HL-60 (cell line): ENCODE measurements around the gene ZNF319.

Experiments used
- CTCF ChIP-seq: IDR thresholded peaks from one replicate; pipeline ENCODE4 v1.5.1; 2011; ENCODE audit warnings: low read length, control low read depth, inconsistent platforms; ENCODE audit not compliant: insufficient read depth
- GABPA ChIP-seq: IDR thresholded peaks from 2 replicates; pipeline ENCODE4 v1.6.1; 2012; ENCODE audit warnings: low read depth
- POLR2AphosphoS5 ChIP-seq: IDR thresholded peaks from 2 replicates; pipeline ENCODE4 v1.6.1; 2012; ENCODE audit warnings: low read depth
- REST ChIP-seq: IDR thresholded peaks from 2 replicates; pipeline ENCODE4 v1.6.1; 2012; ENCODE audit warnings: low read depth; ENCODE audit not compliant: insufficient replicate concordance
- SPI1 ChIP-seq: IDR thresholded peaks from 2 replicates; pipeline ENCODE4 v1.6.1; 2012; ENCODE audit warnings: low read depth, mild to moderate bottlenecking, borderline replicate concordance

- no peak for TF ChIP-seq CTCF
- TF ChIP-seq REST, result no peak
- no peak for TF ChIP-seq GABPA
- TF ChIP-seq POLR2AphosphoS5, result no peak
- TF ChIP-seq SPI1, result no peak
Observed at GRCh38 chr16:57969451-57970123, 30.9 kb downstream of the ZNF319 start.
